Fibroblast of the aortic adventitia (primary cell): Measurements from ENCODE around the gene CHST4. TPM values are rescaled to one million over a fixed set of nuclear protein-coding genes. Genes with fewer than 3 reads are reported as not detected.
A peak's percentile ranks its signal among the peaks of the same experiment; 100 is the strongest.

Source experiments
- DNase-seq: peaks from one replicate; pipeline ENCODE4 v3.0.0-alpha.2; 2010; ENCODE audit warnings: low read depth
- H3K4me3 ChIP-seq: 2 replicates; pipeline ENCODE4 v1.5.1; 2011; ENCODE audit warnings: low read depth, mild to moderate bottlenecking, control low read depth, low read length, moderate library complexity
- CTCF ChIP-seq: IDR thresholded peaks from 2 replicates; pipeline ENCODE4 v1.5.1; 2011; ENCODE audit warnings: mild to moderate bottlenecking, low read length, control low read depth, inconsistent platforms; ENCODE audit not compliant: insufficient read depth
- total RNA-seq: library from RNA; depleted of rRNA; stranded (reverse); fragments of >200 nt; gene quantifications from 2 replicates; pipeline ENCODE4 v1.2.3, GENCODE V29; 2012; ENCODE audit warnings: low replicate concordance

CHST4 gene
- total RNA-seq, 1 donor: not detected

DNA sequence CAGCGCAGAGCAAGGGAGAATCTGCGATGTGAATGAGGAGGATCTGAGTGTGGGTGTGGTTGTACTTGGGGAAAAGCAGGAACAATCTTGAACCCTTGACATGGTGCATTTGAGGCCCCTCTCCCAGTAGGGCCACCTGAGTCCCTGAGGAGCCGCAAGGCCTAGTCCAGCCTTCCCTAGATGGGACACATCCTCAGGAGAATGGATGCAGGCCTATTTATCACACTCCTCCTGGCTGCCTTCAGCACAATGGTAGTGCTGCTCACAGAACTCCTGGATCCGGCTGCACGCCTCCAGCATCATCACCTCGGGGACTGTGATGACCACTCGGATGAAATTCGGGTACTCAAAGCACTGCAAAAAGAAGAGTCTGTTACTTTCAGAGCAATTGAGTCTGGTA is 41.7 kb downstream of the CHST4 start:
- no peak overlapping the region for H3K4me3 ChIP-seq
- no peak for TF ChIP-seq CTCF
- no peak for DNase-seq

- DNase-seq: peak; percentile 56
- TF ChIP-seq CTCF: peak; percentile 3
- no peak overlapping the region for H3K4me3 ChIP-seq
Measured at GRCh38 chr16:71568551-71568950, 42.3 kb downstream of the CHST4 start.

GRCh38 chr16:71569621-71570020 is 43.4 kb downstream of the CHST4 start:
- no peak for TF ChIP-seq CTCF
- H3K4me3 ChIP-seq: no peak overlapping the region

GRCh38 chr16:71570144-71570543 is 43.9 kb downstream of the CHST4 start:
- no peak for DNase-seq
- TF ChIP-seq CTCF: no peak

More at GRCh38 chr16:71569621-71570020, 43.4 kb downstream of the CHST4 start:
- DNase-seq: no peak

DNA sequence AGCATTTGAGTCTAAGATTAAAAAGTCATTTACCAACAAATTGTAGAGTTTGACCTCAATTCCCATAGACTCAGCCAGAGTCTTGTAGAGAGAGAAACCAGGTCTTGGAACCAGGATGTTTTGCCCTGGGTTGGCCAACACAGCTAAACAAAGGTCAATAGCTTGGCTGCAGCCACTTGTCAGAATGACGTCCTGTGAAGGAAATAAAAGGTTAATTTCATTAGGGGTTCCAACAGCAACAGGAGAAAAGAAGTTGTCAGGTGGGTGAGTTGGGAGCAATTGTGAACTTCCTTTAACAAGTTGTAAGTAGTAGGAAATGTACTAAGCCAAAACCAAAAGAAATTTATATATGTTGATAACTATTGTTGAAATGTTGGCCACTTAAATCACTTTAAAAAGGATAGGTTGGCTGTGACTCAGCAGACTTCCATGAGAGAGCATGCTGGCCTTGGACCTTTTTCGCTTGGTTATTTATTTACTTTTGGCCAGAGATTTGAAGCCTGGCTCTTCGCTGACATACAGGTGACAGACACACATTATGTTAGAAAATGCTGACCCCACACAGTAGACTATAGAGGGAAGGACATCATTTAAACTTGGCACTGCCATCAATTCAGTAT is 46.4 kb downstream of the CHST4 start:
- TF ChIP-seq CTCF: no peak

More at GRCh38 chr16:71570144-71570543, 43.9 kb downstream of the CHST4 start:
- H3K4me3 ChIP-seq: no peak overlapping the region

GRCh38 chr16:71573387-71574094 is 47.3 kb downstream of the CHST4 start:
- no peak for DNase-seq
- no peak overlapping the region for H3K4me3 ChIP-seq
- no peak for TF ChIP-seq CTCF

More for the DNA sequence above, 46.4 kb downstream of the CHST4 start:
- DNase-seq: no peak
- no peak overlapping the region for H3K4me3 ChIP-seq

DNA sequence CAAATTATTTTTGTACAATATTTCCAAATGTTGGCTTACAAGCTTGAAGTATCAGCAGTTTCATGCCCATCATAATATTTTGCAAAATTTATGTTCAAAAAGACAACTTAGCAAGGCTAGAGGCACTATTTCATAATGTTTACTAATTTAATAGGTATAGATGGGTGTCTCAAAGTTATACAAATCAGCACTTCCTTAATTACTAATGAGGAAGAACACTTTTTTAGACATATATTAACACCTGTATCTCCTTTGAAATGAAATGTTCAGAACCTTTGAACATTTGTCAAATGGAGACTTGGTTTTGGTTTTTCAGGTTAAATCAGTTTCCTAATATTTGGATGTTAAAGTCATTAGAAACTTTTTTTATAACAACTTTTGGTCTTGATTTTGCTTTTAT is 48.5 kb downstream of the CHST4 start:
- no peak for TF ChIP-seq CTCF
- no peak overlapping the region for H3K4me3 ChIP-seq
- no peak for DNase-seq
